Kidney (tissue), 14 donors: ENCODE measurements around the gene ATP8A2. TPM values are rescaled to one million over a fixed set of nuclear protein-coding genes. Genes with fewer than 3 reads are reported as not detected.

Experiments
- DNase-seq, 5 donors: peaks; one replicate each; pipeline ENCODE4 v3.0.0-alpha.2; 2013 to 2020
- FAIRE-seq: peaks from 2 replicates; lab custom pipeline; 2012; peaks lifted over from hg19 to GRCh38; lab: Jason Lieb, UNC
- H3K27ac ChIP-seq, 2 donors: one replicate each; pipeline ENCODE4 v1.7.0; 2013; ENCODE audit warnings: low read depth in 2 of 2, low read length in 2 of 2, inconsistent platforms in 1 of 2
- H3K27me3 ChIP-seq: one replicate; pipeline ENCODE4 v1.7.1; 2013; ENCODE audit warnings: low read length, inconsistent platforms; ENCODE audit not compliant: control insufficient read depth, insufficient read depth
- H3K36me3 ChIP-seq, 3 donors: one replicate each; pipeline versions ENCODE4 v1.7.0 to v1.7.1; 2013; ENCODE audit warnings: low read length in 3 of 3, control low read depth in 1 of 3, inconsistent platforms in 1 of 3; ENCODE audit not compliant: insufficient read depth in 3 of 3, control insufficient read depth in 2 of 3
- H3K4me1 ChIP-seq, 3 donors: one replicate each; pipeline versions ENCODE4 v1.7.0 to v1.7.1; 2013; ENCODE audit warnings: low read length in 3 of 3, inconsistent platforms in 1 of 3, low read depth in 1 of 3; ENCODE audit not compliant: control insufficient read depth in 2 of 3, insufficient read depth in 2 of 3
- H3K4me3 ChIP-seq, 3 donors: one replicate each; pipeline versions ENCODE4 v1.7.0 to v1.8.1; 2013; ENCODE audit warnings: low read length in 3 of 3, control low read depth in 1 of 3, inconsistent platforms in 1 of 3
- H3K9ac ChIP-seq, 3 donors: one replicate each; pipeline versions ENCODE4 v1.7.0 to v1.7.1; 2013; ENCODE audit warnings: low read length in 3 of 3, control low read depth in 1 of 3, inconsistent platforms in 1 of 3
- H3K9me3 ChIP-seq, 3 donors: one replicate each; pipeline versions ENCODE4 v1.7.0 to v1.7.1; 2013; ENCODE audit warnings: low read length in 3 of 3, control low read depth in 1 of 3, inconsistent platforms in 1 of 3; ENCODE audit not compliant: control insufficient read depth in 2 of 3, insufficient read depth in 1 of 3
- intact Hi-C: fragments of 100-400 bp; cut with DNase I; formaldehyde crosslinking; loops from one replicate; pipeline ENCODE4 v1.11.1; 2022
- polyA plus RNA-seq: library from polyadenylated mRNA; stranded (reverse); fragments of 350-450 nt; fragmentation: Illumina TruSeq; extraction: RNeasy Lipid Tissue Mini Kit (QIAGEN cat#74804); gene quantifications from one replicate; pipeline ENCODE4 v1.2.3, GENCODE V29; 2014; ENCODE audit warnings: low read depth, low replicate concordance; ENCODE audit not compliant: insufficient read depth
- total RNA-seq: library from RNA; stranded (reverse); fragmentation: NEBNext Ultra II Directional; extraction: Animal tissue kit (Norgen Biotek cat#: 25700); gene quantifications from one replicate; pipeline ENCODE4 v1.2.1, GENCODE V29; 2021
- TF ChIP-seq, protein P1 (sequence below): IDR thresholded peaks from 3 replicates; pipeline ENCODE4 v1.5.1; 2012; ENCODE audit warnings: mild to moderate bottlenecking, moderate library complexity, borderline replicate concordance; ENCODE audit not compliant: insufficient read depth; ENCODE audit errors: extremely low read depth
- donor health status: control.
- donor health status: control.
- donor health status: control.
- donor health status: control.
- donor health status: control.
- donor health status: DM: yes; HTN: yes; CAD: no.
- donor health status: Normal renal cell carcinoma (clear cell type).

The ATP8A2 gene
- total and polyA plus RNA-seq, 2 donors from 2014 or later, result 0.50 to 0.73 TPM

DNA sequence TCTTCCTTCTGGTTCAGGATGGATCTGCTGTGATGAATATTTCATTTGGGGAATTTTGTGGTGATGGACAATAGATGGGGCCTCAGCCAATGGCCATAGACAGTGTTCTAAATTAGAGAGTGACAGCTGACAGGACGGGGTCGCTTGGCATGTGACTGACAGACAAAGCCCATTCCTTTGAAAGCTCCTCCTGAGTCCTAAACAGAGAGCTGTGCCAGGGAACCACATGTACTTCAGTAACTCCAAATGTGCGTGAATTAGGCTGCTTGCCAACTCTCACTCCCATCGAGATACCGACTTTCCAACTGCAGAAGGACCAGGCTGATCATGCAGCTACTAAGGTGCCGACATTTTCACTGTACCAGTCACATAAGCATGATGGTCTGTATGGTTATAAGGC is 492.3 kb downstream of the ATP8A2 start:
- TF ChIP-seq, protein P1, sequence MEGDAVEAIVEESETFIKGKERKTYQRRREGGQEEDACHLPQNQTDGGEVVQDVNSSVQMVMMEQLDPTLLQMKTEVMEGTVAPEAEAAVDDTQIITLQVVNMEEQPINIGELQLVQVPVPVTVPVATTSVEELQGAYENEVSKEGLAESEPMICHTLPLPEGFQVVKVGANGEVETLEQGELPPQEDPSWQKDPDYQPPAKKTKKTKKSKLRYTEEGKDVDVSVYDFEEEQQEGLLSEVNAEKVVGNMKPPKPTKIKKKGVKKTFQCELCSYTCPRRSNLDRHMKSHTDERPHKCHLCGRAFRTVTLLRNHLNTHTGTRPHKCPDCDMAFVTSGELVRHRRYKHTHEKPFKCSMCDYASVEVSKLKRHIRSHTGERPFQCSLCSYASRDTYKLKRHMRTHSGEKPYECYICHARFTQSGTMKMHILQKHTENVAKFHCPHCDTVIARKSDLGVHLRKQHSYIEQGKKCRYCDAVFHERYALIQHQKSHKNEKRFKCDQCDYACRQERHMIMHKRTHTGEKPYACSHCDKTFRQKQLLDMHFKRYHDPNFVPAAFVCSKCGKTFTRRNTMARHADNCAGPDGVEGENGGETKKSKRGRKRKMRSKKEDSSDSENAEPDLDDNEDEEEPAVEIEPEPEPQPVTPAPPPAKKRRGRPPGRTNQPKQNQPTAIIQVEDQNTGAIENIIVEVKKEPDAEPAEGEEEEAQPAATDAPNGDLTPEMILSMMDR, result no peak
- H3K4me3 ChIP-seq, result no peak overlapping the region
- no peaks in the 10 kb centered on the region for H3K36me3 ChIP-seq
- intact Hi-C loops, result no loop called here
- H3K4me1 ChIP-seq, result no peaks in the 10 kb centered on the region
- no peak overlapping the region for H3K9ac ChIP-seq
- H3K27ac ChIP-seq, result no peak overlapping the region
- no peak for FAIRE-seq
- H3K27me3 ChIP-seq, result no peaks in the 10 kb centered on the region
- no peaks in the 10 kb centered on the region for H3K9me3 ChIP-seq
- DNase-seq, result no peak

DNA sequence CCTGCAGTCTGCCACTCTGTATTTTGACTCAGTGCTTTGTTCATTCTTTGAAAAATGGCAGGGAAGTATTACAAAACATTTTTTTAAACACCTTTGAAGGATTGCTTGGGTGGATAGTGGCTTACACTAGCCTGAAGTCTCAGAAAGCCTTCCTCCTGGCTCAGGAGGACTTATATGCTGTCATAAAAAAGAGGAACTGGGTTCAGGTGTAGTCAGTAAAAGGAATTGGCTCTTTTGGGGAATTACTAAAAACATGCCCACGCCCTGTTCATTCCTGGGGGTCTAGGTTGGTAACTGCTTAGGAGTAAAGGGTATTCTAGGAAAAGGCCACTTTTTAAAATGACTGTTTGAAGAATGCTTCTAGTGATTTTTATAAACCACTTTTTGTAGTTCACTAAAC is 493.2 kb downstream of the ATP8A2 start:
- intact Hi-C loops, result no loop called here
- no peak overlapping the region for H3K27ac ChIP-seq
- FAIRE-seq, result no peak
- no peak overlapping the region for H3K9ac ChIP-seq
- H3K36me3 ChIP-seq, result no peaks in the 10 kb centered on the region
- H3K4me1 ChIP-seq, result no peaks in the 10 kb centered on the region
- no peaks in the 10 kb centered on the region for H3K9me3 ChIP-seq
- H3K4me3 ChIP-seq, result no peak overlapping the region
- H3K27me3 ChIP-seq, result no peaks in the 10 kb centered on the region
- TF ChIP-seq, protein P1, result no peak
- no peak for DNase-seq

DNA sequence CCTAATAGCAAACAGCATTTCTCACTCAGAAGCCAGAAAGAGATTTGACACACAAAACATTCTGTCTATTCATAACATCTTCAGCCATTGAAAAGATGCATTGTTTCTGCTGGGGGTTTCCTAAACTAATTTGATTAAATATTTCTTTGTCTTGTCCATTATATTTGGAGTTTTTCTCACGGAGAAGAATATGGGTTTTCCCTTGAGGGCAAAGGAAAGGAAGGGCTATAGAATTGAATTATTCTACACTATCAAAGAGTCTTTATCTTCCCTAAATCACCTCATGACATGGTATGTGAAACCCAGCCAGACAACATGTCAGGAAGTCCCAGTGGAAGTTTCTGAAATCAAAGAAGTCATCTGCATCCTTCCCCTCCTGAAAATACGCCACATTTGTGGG is 493.6 kb downstream of the ATP8A2 start:
- Histone ChIP-seq H3K4me1 (no peaks in the 10 kb centered on the region), H3K9ac (no peak overlapping the region), H3K9me3 (no peaks in the 10 kb centered on the region), H3K27ac (no peak overlapping the region), H3K4me3 (no peak overlapping the region), H3K27me3 (no peaks in the 10 kb centered on the region), H3K36me3 (no peaks in the 10 kb centered on the region)
- no peak for DNase-seq
- intact Hi-C loops, result no loop called here
- TF ChIP-seq, protein P1, result no peak
- FAIRE-seq, result no peak

DNA sequence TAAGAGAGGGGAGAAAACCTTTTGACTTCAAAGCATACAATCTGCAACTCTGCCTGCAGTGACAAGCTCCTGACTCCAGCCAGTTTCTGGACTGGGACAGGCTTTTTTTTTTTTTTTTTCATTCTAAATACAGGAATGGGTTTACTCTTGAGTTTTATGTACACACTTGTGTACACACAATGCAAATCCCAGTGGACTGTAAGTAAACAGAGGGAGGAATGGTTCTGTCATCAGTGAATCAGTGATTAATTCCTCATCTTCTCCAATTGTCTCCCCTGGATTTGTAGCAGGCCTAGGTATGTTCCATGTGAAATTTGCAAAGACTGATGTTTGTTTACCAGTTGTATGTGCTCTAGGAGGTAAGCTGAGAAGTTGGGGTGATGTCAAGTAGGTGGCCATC is 495.3 kb downstream of the ATP8A2 start:
- no peak overlapping the region for H3K4me3 ChIP-seq
- no peak for FAIRE-seq
- DNase-seq, result no peak
- no peaks in the 10 kb centered on the region for H3K36me3 ChIP-seq
- no peaks in the 10 kb centered on the region for H3K9me3 ChIP-seq
- H3K9ac ChIP-seq, result no peak overlapping the region
- no peaks in the 10 kb centered on the region for H3K4me1 ChIP-seq
- H3K27ac ChIP-seq, result no peak overlapping the region
- TF ChIP-seq, protein P1, result no peak
- intact Hi-C loops, result no loop called here
- no peaks in the 10 kb centered on the region for H3K27me3 ChIP-seq
